Measurements from ENCODE around the gene GRK5.

The GRK5 gene

GRCh38 chr10:119470920-119471702 is 263.7 kb downstream of the GRK5 start:
- DNase-seq (ENCODE audit: low read depth in 1 of 2, low spot score in 1 of 2): no peak

- no peak for DNase-seq (ENCODE audit: low read depth in 1 of 2, low spot score in 1 of 2)
Observed at GRCh38 chr10:119473771-119474170, 266.4 kb downstream of the GRK5 start.

- DNase-seq (ENCODE audit: low read depth in 1 of 2, low spot score in 1 of 2): no peak
Observed at GRCh38 chr10:119474606-119475005, 267.2 kb downstream of the GRK5 start.

- no peak for DNase-seq (ENCODE audit: low read depth in 1 of 2, low spot score in 1 of 2)
Observed at GRCh38 chr10:119477444-119477843, 270.1 kb downstream of the GRK5 start.

- DNase-seq (ENCODE audit: low read depth in 1 of 2, low spot score in 1 of 2): no peak
Observed at GRCh38 chr10:119478111-119478802, 270.9 kb downstream of the GRK5 start.

GRCh38 chr10:119478811-119479341 is 271.5 kb downstream of the GRK5 start:
- no peak for DNase-seq (ENCODE audit: low read depth in 1 of 2, low spot score in 1 of 2)

- no peak for DNase-seq (ENCODE audit: low read depth in 1 of 2, low spot score in 1 of 2)
Observed at GRCh38 chr10:119479532-119479931, 272.2 kb downstream of the GRK5 start.

GRCh38 chr10:119480667-119481066 is 273.3 kb downstream of the GRK5 start:
- no peak for DNase-seq (ENCODE audit: low read depth in 1 of 2, low spot score in 1 of 2)

- DNase-seq (ENCODE audit: low read depth in 1 of 2, low spot score in 1 of 2): no peak
Observed at GRCh38 chr10:119481781-119482426, 274.5 kb downstream of the GRK5 start.

- no peak for DNase-seq (ENCODE audit: low read depth in 1 of 2, low spot score in 1 of 2)
Observed at GRCh38 chr10:119483001-119483400, 275.6 kb downstream of the GRK5 start.

- DNase-seq (ENCODE audit: low read depth in 1 of 2, low spot score in 1 of 2): no peak
Observed at GRCh38 chr10:119483839-119484238, 276.5 kb downstream of the GRK5 start.

- DNase-seq (ENCODE audit: low read depth in 1 of 2, low spot score in 1 of 2): no peak
Observed at GRCh38 chr10:119488675-119489074, 281.3 kb downstream of the GRK5 start.

GRCh38 chr10:119489991-119490326 is 282.6 kb downstream of the GRK5 start:
- no peak for DNase-seq (ENCODE audit: low read depth in 1 of 2, low spot score in 1 of 2)

- DNase-seq (ENCODE audit: low read depth in 1 of 2, low spot score in 1 of 2): no peak
Observed at GRCh38 chr10:119491966-119492757, 284.8 kb downstream of the GRK5 start.

- no peak for DNase-seq (ENCODE audit: low read depth in 1 of 2, low spot score in 1 of 2)
Observed at GRCh38 chr10:119493155-119493554, 285.8 kb downstream of the GRK5 start.

GRCh38 chr10:119494236-119495020 is 287.1 kb downstream of the GRK5 start:
- no peak for DNase-seq (ENCODE audit: low read depth in 1 of 2, low spot score in 1 of 2)

GRCh38 chr10:119495021-119495505 is 287.7 kb downstream of the GRK5 start:
- DNase-seq (ENCODE audit: low read depth in 1 of 2, low spot score in 1 of 2): no peak

- DNase-seq (ENCODE audit: low read depth in 1 of 2, low spot score in 1 of 2): no peak
Observed at GRCh38 chr10:119495545-119495944, 288.2 kb downstream of the GRK5 start.

- peak in 1 of 2 donors; percentile 64 for DNase-seq (ENCODE audit: low read depth in 1 of 2, low spot score in 1 of 2)
Observed at GRCh38 chr10:119496273-119496672, 288.9 kb downstream of the GRK5 start.

GRCh38 chr10:119497243-119497642 is 289.9 kb downstream of the GRK5 start:
- DNase-seq (ENCODE audit: low read depth in 1 of 2, low spot score in 1 of 2): no peak

Measured in activated CD4-positive, alpha-beta T cell treated with anti-CD3 and anti-CD28 coated beads, Interleukin-2, amount 50 U/mL, for 24 hours (primary cell).